Measurements from ENCODE around the gene EXOC1. TPM values are rescaled to one million over a fixed set of nuclear protein-coding genes. Genes with fewer than 3 reads are reported as not detected.

EXOC1 gene, protein sequence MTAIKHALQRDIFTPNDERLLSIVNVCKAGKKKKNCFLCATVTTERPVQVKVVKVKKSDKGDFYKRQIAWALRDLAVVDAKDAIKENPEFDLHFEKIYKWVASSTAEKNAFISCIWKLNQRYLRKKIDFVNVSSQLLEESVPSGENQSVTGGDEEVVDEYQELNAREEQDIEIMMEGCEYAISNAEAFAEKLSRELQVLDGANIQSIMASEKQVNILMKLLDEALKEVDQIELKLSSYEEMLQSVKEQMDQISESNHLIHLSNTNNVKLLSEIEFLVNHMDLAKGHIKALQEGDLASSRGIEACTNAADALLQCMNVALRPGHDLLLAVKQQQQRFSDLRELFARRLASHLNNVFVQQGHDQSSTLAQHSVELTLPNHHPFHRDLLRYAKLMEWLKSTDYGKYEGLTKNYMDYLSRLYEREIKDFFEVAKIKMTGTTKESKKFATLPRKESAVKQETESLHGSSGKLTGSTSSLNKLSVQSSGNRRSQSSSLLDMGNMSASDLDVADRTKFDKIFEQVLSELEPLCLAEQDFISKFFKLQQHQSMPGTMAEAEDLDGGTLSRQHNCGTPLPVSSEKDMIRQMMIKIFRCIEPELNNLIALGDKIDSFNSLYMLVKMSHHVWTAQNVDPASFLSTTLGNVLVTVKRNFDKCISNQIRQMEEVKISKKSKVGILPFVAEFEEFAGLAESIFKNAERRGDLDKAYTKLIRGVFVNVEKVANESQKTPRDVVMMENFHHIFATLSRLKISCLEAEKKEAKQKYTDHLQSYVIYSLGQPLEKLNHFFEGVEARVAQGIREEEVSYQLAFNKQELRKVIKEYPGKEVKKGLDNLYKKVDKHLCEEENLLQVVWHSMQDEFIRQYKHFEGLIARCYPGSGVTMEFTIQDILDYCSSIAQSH
- polyA plus RNA-seq (2011; rRNA removed) (11.6 and 25.4 TPM in 2 replicates), polyA minus RNA-seq (2011; rRNA and poly(A)+ RNA removed) (10.7 and 18.6 TPM in 2 replicates)

DNA sequence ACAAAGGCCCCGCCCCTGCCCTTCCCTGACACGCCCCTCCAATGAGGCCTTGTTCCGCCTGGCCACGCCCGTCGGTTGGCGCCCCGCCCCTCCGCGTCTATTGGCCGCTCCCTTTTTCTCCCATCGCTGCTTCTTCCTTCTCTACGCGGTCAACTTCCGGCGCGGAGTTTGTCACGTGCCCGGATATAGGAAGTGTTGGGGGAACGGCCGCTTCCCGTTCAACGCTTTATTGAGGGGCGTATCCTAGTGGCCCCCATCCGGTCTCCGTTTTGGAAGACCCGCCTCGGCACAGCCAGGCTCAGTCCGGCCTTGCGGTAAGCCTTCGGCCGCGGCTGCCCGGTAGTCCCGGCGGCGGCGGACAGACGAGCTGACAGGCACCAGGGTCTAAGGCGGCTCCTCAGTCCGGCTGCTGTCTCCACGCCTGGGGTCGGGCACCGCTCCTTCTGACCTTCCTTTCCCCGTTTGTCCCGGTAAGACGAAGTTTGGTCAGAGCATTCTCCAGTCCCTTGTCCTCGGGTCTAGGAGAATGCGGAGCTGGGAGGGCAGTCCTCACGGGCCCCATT lies at the start of gene EXOC1:
TSS of gene EXOC1 (plus strand) at position 165 of the 563 bp plus-strand sequence. CDS start 4,676 bp downstream, outside the sequence.
- POLR2A ChIA-PET: no interaction called here
- TF ChIP-seq, protein P1, sequence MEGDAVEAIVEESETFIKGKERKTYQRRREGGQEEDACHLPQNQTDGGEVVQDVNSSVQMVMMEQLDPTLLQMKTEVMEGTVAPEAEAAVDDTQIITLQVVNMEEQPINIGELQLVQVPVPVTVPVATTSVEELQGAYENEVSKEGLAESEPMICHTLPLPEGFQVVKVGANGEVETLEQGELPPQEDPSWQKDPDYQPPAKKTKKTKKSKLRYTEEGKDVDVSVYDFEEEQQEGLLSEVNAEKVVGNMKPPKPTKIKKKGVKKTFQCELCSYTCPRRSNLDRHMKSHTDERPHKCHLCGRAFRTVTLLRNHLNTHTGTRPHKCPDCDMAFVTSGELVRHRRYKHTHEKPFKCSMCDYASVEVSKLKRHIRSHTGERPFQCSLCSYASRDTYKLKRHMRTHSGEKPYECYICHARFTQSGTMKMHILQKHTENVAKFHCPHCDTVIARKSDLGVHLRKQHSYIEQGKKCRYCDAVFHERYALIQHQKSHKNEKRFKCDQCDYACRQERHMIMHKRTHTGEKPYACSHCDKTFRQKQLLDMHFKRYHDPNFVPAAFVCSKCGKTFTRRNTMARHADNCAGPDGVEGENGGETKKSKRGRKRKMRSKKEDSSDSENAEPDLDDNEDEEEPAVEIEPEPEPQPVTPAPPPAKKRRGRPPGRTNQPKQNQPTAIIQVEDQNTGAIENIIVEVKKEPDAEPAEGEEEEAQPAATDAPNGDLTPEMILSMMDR (IDR thresholded peaks at IDR 0.05; ENCODE audit: insufficient read depth, low read depth, low read length): no peak
- CTCF ChIA-PET: interaction anchor here (1.3 kb wide), 1 partner anchor 13 kb away, joined by 6 read pairs; no protein-coding TSS in a partner anchor
- peak within 1 kb of the TSS; percentile 84 for H3K4me3 ChIP-seq (ENCODE audit: low read depth, low read length)
- H3K36me3 ChIP-seq (ENCODE audit: control insufficient read depth, insufficient read depth, low read length): no peaks in the 10 kb centered on the region
- peak; percentile 87 for DNase-seq (ENCODE audit: low read depth)
- H3K27me3 ChIP-seq (ENCODE audit: control insufficient read depth, insufficient read depth, low read length): peaks cover 5% of the 10 kb centered on the region

DNA sequence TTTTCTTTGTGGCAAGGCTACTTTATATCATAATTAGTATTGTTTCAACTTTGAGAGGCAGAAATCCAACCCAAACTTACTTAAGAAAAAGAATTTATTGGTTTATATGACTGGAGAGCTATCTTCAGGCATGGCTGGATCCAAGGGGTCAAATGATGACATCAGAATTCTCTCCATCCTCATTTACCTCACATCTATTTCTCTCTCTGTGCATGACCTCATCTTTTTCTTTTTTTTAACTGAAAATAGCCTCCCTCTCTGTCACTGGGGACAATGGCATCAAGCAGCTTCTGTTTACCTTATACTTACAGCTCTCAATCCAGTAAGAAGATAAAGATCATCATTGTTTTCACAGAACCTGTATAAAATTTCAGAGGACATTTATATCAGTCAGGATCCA lies 45.9 kb upstream of the EXOC1 start:
- H3K4me3 ChIP-seq (ENCODE audit: low read depth, low read length): no peak overlapping the region
- no peaks in the 10 kb centered on the region for H3K36me3 ChIP-seq (ENCODE audit: control insufficient read depth, insufficient read depth, low read length)
- H3K27me3 ChIP-seq (ENCODE audit: control insufficient read depth, insufficient read depth, low read length): no peaks in the 10 kb centered on the region
- no peak for DNase-seq (ENCODE audit: low read depth)
- TF ChIP-seq, protein P1 (IDR thresholded peaks at IDR 0.05; ENCODE audit: insufficient read depth, low read depth, low read length): no peak
- POLR2A ChIA-PET: no interaction called here
- CTCF ChIA-PET: interaction anchor here (0.5 kb wide), 1 partner anchor 445 kb away, joined by 3 read pairs; no protein-coding TSS in a partner anchor

DNA sequence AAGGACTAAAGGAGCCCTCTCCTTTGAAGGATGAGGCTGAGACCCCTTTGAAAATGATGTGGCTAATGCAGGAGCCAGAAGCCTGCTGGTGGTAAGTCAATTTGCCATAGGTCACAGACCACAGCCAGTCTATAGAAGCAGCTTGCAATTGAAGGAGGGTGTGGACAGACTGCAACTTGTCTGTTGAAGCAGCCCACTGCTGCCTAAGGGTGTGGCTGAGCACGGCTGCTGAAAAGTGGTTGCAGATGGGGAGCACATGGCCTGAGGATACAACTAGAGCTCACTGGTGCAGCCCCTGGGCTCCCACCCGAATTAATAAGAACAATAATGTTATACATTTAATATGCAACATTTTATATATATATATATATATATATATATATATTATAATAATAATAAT lies 45.3 kb upstream of the EXOC1 start:
- ChIA-PET CTCF (no interaction called here), POLR2A (no interaction called here)
- TF ChIP-seq, protein P1 (IDR thresholded peaks at IDR 0.05; ENCODE audit: insufficient read depth, low read depth, low read length): no peak
- DNase-seq (ENCODE audit: low read depth): no peak
- Histone ChIP-seq H3K36me3 (ENCODE audit: control insufficient read depth, insufficient read depth, low read length) (no peaks in the 10 kb centered on the region), H3K4me3 (ENCODE audit: low read depth, low read length) (no peak overlapping the region), H3K27me3 (ENCODE audit: control insufficient read depth, insufficient read depth, low read length) (no peaks in the 10 kb centered on the region)

DNA sequence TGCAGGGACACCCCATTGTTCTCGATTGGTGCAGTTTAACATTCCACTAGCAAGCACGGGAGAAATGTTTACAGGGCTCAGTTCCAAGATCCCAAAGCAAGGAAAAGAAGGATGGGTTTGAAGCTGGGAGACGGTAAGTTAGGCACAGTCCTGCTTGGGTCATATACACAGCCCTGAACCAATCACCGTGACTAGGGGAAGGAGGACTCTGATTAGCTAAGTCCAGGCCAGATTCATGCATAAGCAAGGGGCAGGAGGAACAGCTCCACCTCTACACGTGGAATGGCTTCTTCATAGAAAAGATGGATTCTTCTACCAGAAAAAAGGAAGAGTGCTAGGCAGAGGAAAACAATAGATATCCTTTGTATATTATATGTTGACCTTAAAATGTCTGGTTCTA lies 44.8 kb upstream of the EXOC1 start:
- Histone ChIP-seq H3K4me3 (ENCODE audit: low read depth, low read length) (no peak overlapping the region), H3K27me3 (ENCODE audit: control insufficient read depth, insufficient read depth, low read length) (no peaks in the 10 kb centered on the region), H3K36me3 (ENCODE audit: control insufficient read depth, insufficient read depth, low read length) (no peaks in the 10 kb centered on the region)
- no peak for DNase-seq (ENCODE audit: low read depth)
- POLR2A ChIA-PET: no interaction called here
- TF ChIP-seq, protein P1 (IDR thresholded peaks at IDR 0.05; ENCODE audit: insufficient read depth, low read depth, low read length): no peak
- CTCF ChIA-PET: no interaction called here

DNA sequence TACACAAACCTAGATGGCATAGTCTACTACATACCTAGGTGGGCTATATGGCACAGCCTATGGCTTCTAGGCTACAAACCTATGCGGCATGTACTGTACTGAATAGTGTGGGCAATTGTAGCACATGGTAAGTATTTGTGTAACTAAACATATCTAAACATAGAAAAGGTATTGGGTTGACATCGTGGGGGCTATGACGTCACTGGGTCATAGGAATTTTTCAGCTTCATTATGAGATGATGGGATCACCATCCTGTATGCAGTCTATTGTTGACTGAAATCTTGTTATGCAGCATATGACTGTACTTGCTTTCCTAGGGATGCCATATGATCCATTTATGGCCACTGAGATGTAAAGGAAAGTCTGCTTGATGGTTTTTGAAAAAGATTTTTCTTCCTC lies 35.8 kb upstream of the EXOC1 start:
- no peak for DNase-seq (ENCODE audit: low read depth)
- TF ChIP-seq, protein P1 (IDR thresholded peaks at IDR 0.05; ENCODE audit: insufficient read depth, low read depth, low read length): no peak
- Histone ChIP-seq H3K4me3 (ENCODE audit: low read depth, low read length) (no peak overlapping the region), H3K36me3 (ENCODE audit: control insufficient read depth, insufficient read depth, low read length) (no peaks in the 10 kb centered on the region), H3K27me3 (ENCODE audit: control insufficient read depth, insufficient read depth, low read length) (peaks cover 2% of the 10 kb centered on the region)
- ChIA-PET POLR2A (no interaction called here), CTCF (no interaction called here)

Data from BJ (cell line).